Colonic mucosa (tissue), 4 donors: Measurements from ENCODE around the gene SDF2. TPM values are rescaled to one million over a fixed set of nuclear protein-coding genes. Genes with fewer than 3 reads are reported as not detected.

Experiments used
- DNase-seq: peaks from one replicate; pipeline ENCODE4 v3.0.0-alpha.2; 2020
- H3K27ac ChIP-seq: fragments of 200-600 bp; one replicate; pipeline ENCODE4 v1.8.0; 2021
- H3K27me3 ChIP-seq: fragments of 200-600 bp; one replicate; pipeline ENCODE4 v1.8.0; 2021
- H3K36me3 ChIP-seq: fragments of 200-600 bp; one replicate; pipeline ENCODE4 v1.8.0; 2021
- H3K4me1 ChIP-seq: fragments of 200-600 bp; one replicate; pipeline ENCODE4 v1.8.0; 2021; ENCODE audit warnings: mild to moderate bottlenecking
- H3K4me3 ChIP-seq: fragments of 200-600 bp; one replicate; pipeline ENCODE4 v1.8.0; 2021
- H3K9ac ChIP-seq, 2 donors: one replicate each; pipeline ENCODE4 v1.7.0; 2013; ENCODE audit warnings: control low read depth in 2 of 2, low read depth in 2 of 2, low read length in 2 of 2
- H3K9me3 ChIP-seq: fragments of 200-600 bp; one replicate; pipeline ENCODE4 v1.8.0; 2021
- intact Hi-C: fragments of 100-400 bp; cut with DNase I; formaldehyde crosslinking; loops from one replicate; pipeline ENCODE4 v1.14.1; 2022
- total RNA-seq, 2 donors: library from RNA; stranded (reverse); fragmentation: NEBNext Ultra II Directional in 1 of 2; extraction: Animal tissue kit (Norgen Biotek cat#: 25700) in 1 of 2; gene quantifications; one replicate each; pipeline ENCODE4 v1.2.1, GENCODE V29; 2021
- TF ChIP-seq, protein P1 (sequence below): fragments of 200-600 bp; IDR thresholded peaks from one replicate; pipeline ENCODE4 v1.8.0; 2022; ENCODE audit warnings: antibody characterized with exemption, mild to moderate bottlenecking
- donor health status: healthy.
- donor health status: DM: no; HTN: no; CAD: no.
- donor health status: DM: no; HTN: no; CAD: no.

SDF2 gene
- total RNA-seq, 2 donors from 2014 or later, result 50.7 to 56.4 TPM

DNA sequence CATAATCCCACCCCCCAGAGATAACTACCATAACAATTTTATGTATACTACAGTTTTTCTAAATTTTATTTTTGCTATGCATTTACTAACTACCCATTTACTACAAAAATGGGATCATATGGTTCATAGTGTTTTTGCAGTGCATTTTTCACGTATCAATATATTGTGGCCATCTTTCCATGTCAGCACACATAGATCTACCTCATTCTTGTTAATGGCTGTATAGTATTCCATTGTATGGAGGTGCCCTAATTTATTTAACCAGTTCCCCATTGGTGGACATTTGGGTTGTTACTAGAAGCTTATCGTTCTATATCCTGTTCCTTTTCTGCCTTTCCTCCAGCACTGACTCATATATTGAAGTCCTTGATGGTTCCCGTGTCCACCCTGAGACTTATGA lies 27.3 kb upstream of the SDF2 start:
- no peaks in the 10 kb centered on the region for H3K9me3 ChIP-seq
- no peaks in the 10 kb centered on the region for H3K4me1 ChIP-seq
- no peak overlapping the region for H3K4me3 ChIP-seq
- H3K36me3 ChIP-seq, result peaks cover 28% of the 10 kb centered on the region
- DNase-seq, result no peak
- H3K9ac ChIP-seq, result no peak overlapping the region
- H3K27me3 ChIP-seq, result no peaks in the 10 kb centered on the region
- intact Hi-C loops, result loop anchor here (10.0 kb wide), 1 partner anchor 66 kb away; no protein-coding TSS in a partner anchor
- TF ChIP-seq, protein P1, sequence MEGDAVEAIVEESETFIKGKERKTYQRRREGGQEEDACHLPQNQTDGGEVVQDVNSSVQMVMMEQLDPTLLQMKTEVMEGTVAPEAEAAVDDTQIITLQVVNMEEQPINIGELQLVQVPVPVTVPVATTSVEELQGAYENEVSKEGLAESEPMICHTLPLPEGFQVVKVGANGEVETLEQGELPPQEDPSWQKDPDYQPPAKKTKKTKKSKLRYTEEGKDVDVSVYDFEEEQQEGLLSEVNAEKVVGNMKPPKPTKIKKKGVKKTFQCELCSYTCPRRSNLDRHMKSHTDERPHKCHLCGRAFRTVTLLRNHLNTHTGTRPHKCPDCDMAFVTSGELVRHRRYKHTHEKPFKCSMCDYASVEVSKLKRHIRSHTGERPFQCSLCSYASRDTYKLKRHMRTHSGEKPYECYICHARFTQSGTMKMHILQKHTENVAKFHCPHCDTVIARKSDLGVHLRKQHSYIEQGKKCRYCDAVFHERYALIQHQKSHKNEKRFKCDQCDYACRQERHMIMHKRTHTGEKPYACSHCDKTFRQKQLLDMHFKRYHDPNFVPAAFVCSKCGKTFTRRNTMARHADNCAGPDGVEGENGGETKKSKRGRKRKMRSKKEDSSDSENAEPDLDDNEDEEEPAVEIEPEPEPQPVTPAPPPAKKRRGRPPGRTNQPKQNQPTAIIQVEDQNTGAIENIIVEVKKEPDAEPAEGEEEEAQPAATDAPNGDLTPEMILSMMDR, result no peak
- H3K27ac ChIP-seq, result no peak overlapping the region

GRCh38 chr17:28688481-28688880 lies 26.8 kb upstream of the SDF2 start:
- Histone ChIP-seq H3K9me3 (no peaks in the 10 kb centered on the region), H3K36me3 (peaks cover 34% of the 10 kb centered on the region), H3K4me3 (no peak overlapping the region), H3K4me1 (no peaks in the 10 kb centered on the region), H3K27ac (no peak overlapping the region), H3K9ac (no peak overlapping the region), H3K27me3 (no peaks in the 10 kb centered on the region)
- no peak for DNase-seq
- TF ChIP-seq, protein P1, result no peak
- intact Hi-C loops, result loop anchor here (10.0 kb wide), 1 partner anchor 66 kb away; no protein-coding TSS in a partner anchor

GRCh38 chr17:28686296-28686695 lies 24.6 kb upstream of the SDF2 start:
- no peak overlapping the region for H3K9ac ChIP-seq
- H3K27ac ChIP-seq, result no peak overlapping the region
- no peaks in the 10 kb centered on the region for H3K9me3 ChIP-seq
- peaks cover 55% of the 10 kb centered on the region for H3K36me3 ChIP-seq
- intact Hi-C loops, result loop anchor here (10.0 kb wide), 1 partner anchor 69 kb away; no protein-coding TSS in a partner anchor
- H3K4me1 ChIP-seq, result no peaks in the 10 kb centered on the region
- H3K4me3 ChIP-seq, result no peak overlapping the region
- H3K27me3 ChIP-seq, result no peaks in the 10 kb centered on the region
- DNase-seq, result no peak
- TF ChIP-seq, protein P1, result no peak

DNA sequence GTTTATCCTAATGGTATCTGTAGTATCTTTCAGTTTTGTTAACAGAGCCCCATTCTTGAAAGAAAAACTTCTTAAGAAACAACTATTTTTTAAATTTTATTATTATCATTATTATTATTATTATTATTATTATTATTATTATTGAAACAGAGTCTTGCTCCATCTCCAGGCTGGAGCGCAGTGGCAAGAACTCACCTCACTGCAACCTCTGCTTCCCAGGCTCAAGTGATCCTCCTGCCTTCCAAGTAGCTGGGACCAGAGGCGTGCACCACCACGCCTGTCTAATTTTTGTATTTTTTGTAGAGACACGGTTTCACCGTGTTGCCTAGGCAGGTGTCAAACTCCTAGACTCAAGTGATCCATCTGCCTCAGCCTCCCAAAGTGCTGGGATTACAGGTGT lies 23.7 kb upstream of the SDF2 start:
- Histone ChIP-seq H3K27ac (no peak overlapping the region), H3K9ac (no peak overlapping the region), H3K4me1 (no peaks in the 10 kb centered on the region), H3K4me3 (no peak overlapping the region), H3K9me3 (no peaks in the 10 kb centered on the region), H3K36me3 (peaks cover 54% of the 10 kb centered on the region), H3K27me3 (no peaks in the 10 kb centered on the region)
- TF ChIP-seq, protein P1, result no peak
- no peak for DNase-seq
- intact Hi-C loops, result loop anchor here (10.0 kb wide), 1 partner anchor 69 kb away; no protein-coding TSS in a partner anchor

DNA sequence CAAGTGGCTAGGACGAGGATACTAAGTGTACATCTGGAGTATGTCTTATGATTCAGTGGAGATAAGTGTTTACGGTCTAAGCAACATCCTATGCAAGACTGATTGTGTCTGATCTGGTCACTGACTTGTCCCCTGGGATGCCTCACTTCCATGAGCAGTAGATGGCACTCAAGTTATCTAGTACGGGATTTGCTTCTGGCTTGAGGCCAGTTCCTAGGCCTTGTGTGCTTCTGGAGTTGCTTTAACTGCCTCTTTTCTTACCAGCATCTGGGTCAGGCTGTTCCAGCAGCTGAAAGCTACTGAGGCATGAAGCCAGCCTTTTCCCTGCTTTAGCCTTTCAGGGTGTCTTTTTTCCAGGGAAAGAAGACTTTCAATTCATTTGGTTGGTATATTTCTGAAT lies 23.3 kb upstream of the SDF2 start:
- H3K4me1 ChIP-seq, result no peaks in the 10 kb centered on the region
- peak; percentile 52 for DNase-seq
- no peak overlapping the region for H3K27ac ChIP-seq
- no peak overlapping the region for H3K9ac ChIP-seq
- no peaks in the 10 kb centered on the region for H3K27me3 ChIP-seq
- H3K4me3 ChIP-seq, result no peak overlapping the region
- H3K9me3 ChIP-seq, result no peaks in the 10 kb centered on the region
- intact Hi-C loops, result loop anchor here (5.0 to 10.0 kb wide), 2 partner anchors 70 to 197 kb away; no protein-coding TSS in a partner anchor
- TF ChIP-seq, protein P1, result no peak
- H3K36me3 ChIP-seq, result peaks cover 54% of the 10 kb centered on the region
